Heart right ventricle (tissue), 16 donors: Measurements from ENCODE around the gene TBC1D22A. TPM values are rescaled to one million over a fixed set of nuclear protein-coding genes. Genes with fewer than 3 reads are reported as not detected.

Source experiments
- ATAC-seq, 8 donors: fragments of 200-7000 bp; cut with Tn5 transposase; one replicate each; pipeline ENCODE4 v1.9.1; 2020; ENCODE audit warnings: mild to moderate bottlenecking in 8 of 8, moderate library complexity in 8 of 8, moderate number of reproducible peaks in 1 of 8
- DNase-seq, 2 donors: peaks; one replicate each; pipeline ENCODE4 v3.0.0-alpha.2; 2020
- H3K27ac ChIP-seq, 10 donors: fragments of 200-600 bp; sonication (generic) in 2 of 10; one replicate each; pipeline versions ENCODE4 v1.5.0 to v1.8.0; 2020 to 2022; ENCODE audit warnings: mild to moderate bottlenecking in 3 of 10
- H3K27me3 ChIP-seq, 7 donors: fragments of 200-600 bp; one replicate each; pipeline ENCODE4 v1.8.0; 2021 to 2022; ENCODE audit warnings: mild to moderate bottlenecking in 2 of 7
- H3K36me3 ChIP-seq, 9 donors: fragments of 200-600 bp; sonication (generic) in 1 of 9; one replicate each; pipeline versions ENCODE4 v1.5.0 to v1.8.0; 2020 to 2022; ENCODE audit warnings: mild to moderate bottlenecking in 2 of 9
- H3K4me1 ChIP-seq, 9 donors: fragments of 200-600 bp; sonication (generic) in 1 of 9; one replicate each; pipeline versions ENCODE4 v1.5.0 to v1.8.0; 2020 to 2022; ENCODE audit warnings: mild to moderate bottlenecking in 4 of 9
- H3K4me3 ChIP-seq, 10 donors: fragments of 200-600 bp; sonication (generic) in 2 of 10; one replicate each; pipeline versions ENCODE4 v1.5.0 to v1.8.0; 2020 to 2022; ENCODE audit warnings: mild to moderate bottlenecking in 7 of 10, moderate library complexity in 2 of 10
- H3K9me3 ChIP-seq, 11 donors: fragments of 200-600 bp in 10 of 11; sonication (generic) in 2 of 11; one replicate each; pipeline versions ENCODE4 v1.5.0 to v1.8.0; 2013 to 2022; ENCODE audit warnings: mild to moderate bottlenecking in 2 of 11, control low read depth in 1 of 11, moderate library complexity in 1 of 11
- WGBS, 2 donors: extraction: QIAGEN DNeasy Blood & Tissue Kit; methylation state at CpG; one replicate each; pipeline ENCODE4 v1.1.7; 2013; ENCODE audit warnings: inconsistent platforms in 1 of 2; 5-methylcytosine and 5-hydroxymethylcytosine counted together
- intact Hi-C, 10 donors: fragments of 100-400 bp; cut with DNase I; formaldehyde crosslinking; loops; one replicate each; pipeline versions ENCODE4 v1.11.1 to v1.14.2; 2022
- polyA plus RNA-seq, 2 donors: library from polyadenylated mRNA; stranded (reverse); fragments of 200-250 nt; gene quantifications; one replicate each; pipeline ENCODE4 v1.2.3, GENCODE V29; 2013
- total RNA-seq, 10 donors: library from RNA; stranded (reverse); fragmentation: NEBNext Ultra II Directional in 3 of 10; extraction: Animal tissue kit (Norgen Biotek cat#: 25700) in 3 of 10; gene quantifications; one replicate each; pipeline versions ENCODE4 v1.2.1 to v1.2.4, GENCODE V29; 2021 to 2023
- TF ChIP-seq, protein P1 (sequence below), 9 donors: fragments of 200-600 bp; sonication (generic) in 2 of 9; IDR thresholded peaks; one replicate each; pipeline versions ENCODE4 v1.5.0 to v1.8.0; 2021 to 2022; ENCODE audit warnings: antibody characterized with exemption in 9 of 9, mild to moderate bottlenecking in 5 of 9, moderate library complexity in 1 of 9
- donor health status: Arrhythmogenic right ventricular cardiomyopathy.
- donor health status: ischemic (EF 13 %, LVEDD 7.1; RV severe dilation, severe dysfunction).
- donor health status: healthy with polysubstance abuse.
- donor health status: DM: no; HTN: yes; CAD: no.
- donor health status: DM: no; HTN: no; CAD: no.
- donor health status: ischemic (EF 25% LVEDD 6.9; RV normal size, moderate dysfunction).
- donor health status: ischemic (EF 25% LVEDD 5.7; RV mildly dilated, moderate dysfunction).
- donor health status: healthy.
- donor health status: DM: yes; HTN: yes; CAD: no.
- donor health status: Ischemic cardiomyopathy.
- donor health status: ischemic (EF 35%, LVEDD 5.7; RV mildly dilated, moderate dysfunction).
- donor health status: nonischemic (EF 11% LVEDD 7.7; RV severe dilation, severe dysfunction).
- donor health status: DM: yes; HTN: yes; CAD: no.
- donor health status: PGD.
- donor health status: ischemic (EF 29% LVEDD 5.4; RV normal size, mild dysfunction).
- donor health status: nonischemic (EF 23%, LVEDD 6.1; RV moderate dilation, normal function).

TBC1D22A gene
- total and polyA plus RNA-seq, 12 donors = 7.2 to 27.9 (median 17.9) TPM

DNA sequence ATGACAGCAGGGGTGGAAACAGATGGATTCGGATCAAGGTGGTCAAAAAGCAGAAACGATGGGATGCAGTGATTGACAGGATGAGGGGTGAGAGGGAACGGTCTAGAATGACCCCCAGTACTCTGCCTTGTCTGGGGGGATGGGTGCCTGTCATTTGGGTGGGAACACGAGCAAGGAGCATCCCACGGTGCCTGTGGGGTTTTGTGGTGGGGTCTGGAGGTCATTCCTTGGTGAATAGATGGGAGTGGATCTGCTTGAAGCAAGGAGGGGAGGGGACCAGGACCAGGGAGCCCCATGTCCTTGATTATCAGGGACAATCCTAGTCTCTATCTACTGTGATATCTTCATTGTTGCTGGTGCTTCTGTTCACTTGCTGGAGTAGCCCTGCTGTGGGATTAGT lies 16.3 kb upstream of the TBC1D22A start:
- WGBS, 2 donors = 70 to 75% methylated on average over 5 of the region's 5 CpGs
- H3K36me3 ChIP-seq = no peaks in the 10 kb centered on the region
- H3K27me3 ChIP-seq = no peaks in the 10 kb centered on the region
- H3K4me1 ChIP-seq = peaks cover 4 to 44% (median 31%) of the 10 kb centered on the region in 9 donors
- TF ChIP-seq, protein P1, sequence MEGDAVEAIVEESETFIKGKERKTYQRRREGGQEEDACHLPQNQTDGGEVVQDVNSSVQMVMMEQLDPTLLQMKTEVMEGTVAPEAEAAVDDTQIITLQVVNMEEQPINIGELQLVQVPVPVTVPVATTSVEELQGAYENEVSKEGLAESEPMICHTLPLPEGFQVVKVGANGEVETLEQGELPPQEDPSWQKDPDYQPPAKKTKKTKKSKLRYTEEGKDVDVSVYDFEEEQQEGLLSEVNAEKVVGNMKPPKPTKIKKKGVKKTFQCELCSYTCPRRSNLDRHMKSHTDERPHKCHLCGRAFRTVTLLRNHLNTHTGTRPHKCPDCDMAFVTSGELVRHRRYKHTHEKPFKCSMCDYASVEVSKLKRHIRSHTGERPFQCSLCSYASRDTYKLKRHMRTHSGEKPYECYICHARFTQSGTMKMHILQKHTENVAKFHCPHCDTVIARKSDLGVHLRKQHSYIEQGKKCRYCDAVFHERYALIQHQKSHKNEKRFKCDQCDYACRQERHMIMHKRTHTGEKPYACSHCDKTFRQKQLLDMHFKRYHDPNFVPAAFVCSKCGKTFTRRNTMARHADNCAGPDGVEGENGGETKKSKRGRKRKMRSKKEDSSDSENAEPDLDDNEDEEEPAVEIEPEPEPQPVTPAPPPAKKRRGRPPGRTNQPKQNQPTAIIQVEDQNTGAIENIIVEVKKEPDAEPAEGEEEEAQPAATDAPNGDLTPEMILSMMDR (IDR thresholded peaks at IDR 0.05) = no peak
- intact Hi-C loops = no loop called here
- ATAC-seq (no peak), DNase-seq (no peak)
- no peaks in the 10 kb centered on the region for H3K9me3 ChIP-seq
- H3K4me3 ChIP-seq = no peak overlapping the region
- H3K27ac ChIP-seq = no peak overlapping the region

DNA sequence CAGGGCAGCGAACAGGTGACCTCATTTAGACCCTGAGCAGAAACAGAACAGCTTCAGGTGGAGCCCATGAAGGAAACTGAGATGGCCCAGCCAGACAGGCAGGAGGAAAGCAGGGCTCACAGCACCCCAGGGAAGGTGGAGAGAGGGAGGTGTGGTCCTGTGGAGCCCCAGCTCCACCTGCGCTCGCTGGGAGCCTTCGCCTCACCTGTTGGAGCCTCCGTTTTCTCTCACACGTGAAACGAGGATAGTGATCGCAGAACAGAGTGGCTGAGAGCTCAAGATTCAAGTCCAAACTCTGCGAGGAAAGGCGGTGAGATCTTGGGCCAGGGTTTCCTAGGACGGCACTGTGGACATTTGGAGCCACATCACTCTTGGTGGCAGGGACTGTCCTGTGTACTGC lies 15.8 kb upstream of the TBC1D22A start:
- ATAC-seq (no peak), DNase-seq (no peak)
- no peaks in the 10 kb centered on the region for H3K27me3 ChIP-seq
- TF ChIP-seq, protein P1 (IDR thresholded peaks at IDR 0.05) = no peak
- WGBS, 2 donors = 82 to 85% methylated on average over 11 of the region's 11 CpGs
- H3K4me1 ChIP-seq = peaks cover 4 to 44% (median 33%) of the 10 kb centered on the region in 9 donors
- H3K27ac ChIP-seq = no peak overlapping the region
- H3K4me3 ChIP-seq = no peak overlapping the region
- intact Hi-C loops = no loop called here
- no peaks in the 10 kb centered on the region for H3K36me3 ChIP-seq
- no peaks in the 10 kb centered on the region for H3K9me3 ChIP-seq

GRCh38 chr22:46747646-46748045 lies 14.8 kb upstream of the TBC1D22A start:
- no peak for DNase-seq
- intact Hi-C loops = no loop called here
- peaks cover 4 to 48% (median 40%) of the 10 kb centered on the region in 9 donors for H3K4me1 ChIP-seq
- H3K4me3 ChIP-seq = no peak overlapping the region
- H3K9me3 ChIP-seq = no peaks in the 10 kb centered on the region
- H3K36me3 ChIP-seq = no peaks in the 10 kb centered on the region
- WGBS, 2 donors = 67 to 69% methylated on average over 8 of the region's 8 CpGs
- TF ChIP-seq, protein P1 (IDR thresholded peaks at IDR 0.05) = no peak
- H3K27ac ChIP-seq = no peak overlapping the region
- no peaks in the 10 kb centered on the region for H3K27me3 ChIP-seq
- peak in 1 of 8 donors; percentile 19 for ATAC-seq

DNA sequence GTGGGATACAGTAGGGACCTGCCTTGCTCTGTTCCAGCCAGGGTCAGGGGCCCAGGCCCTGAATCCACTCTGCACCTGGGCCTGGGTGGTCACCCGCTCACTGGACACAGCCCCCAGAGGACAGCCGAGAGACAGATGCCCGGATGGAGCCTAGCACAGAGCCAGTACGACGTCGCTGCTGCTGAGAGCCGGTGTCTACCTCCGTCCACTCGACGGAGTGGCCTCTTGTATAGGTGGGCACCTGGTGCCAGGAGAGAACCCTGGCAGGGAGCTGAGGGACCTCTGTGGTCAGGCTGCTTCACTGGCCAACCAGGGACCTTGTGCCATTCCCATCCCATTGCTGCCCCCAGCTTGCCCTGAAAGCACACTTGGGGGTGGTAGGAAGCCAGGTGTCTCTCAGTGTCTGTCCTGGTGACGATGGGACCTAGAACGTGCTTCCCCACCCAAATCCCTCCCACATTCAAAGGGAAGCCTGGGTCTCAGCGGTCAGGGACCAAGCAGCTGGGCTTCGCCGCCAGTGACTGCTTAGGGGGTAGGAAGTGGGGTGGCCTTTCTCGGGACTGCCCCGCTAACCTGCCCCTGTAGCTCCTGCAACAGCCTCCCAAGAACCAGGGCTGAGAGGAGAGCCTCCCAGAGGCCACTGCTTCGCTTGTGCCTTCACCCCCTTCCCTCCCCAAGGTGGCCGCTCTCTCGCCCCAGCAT lies 14.1 kb upstream of the TBC1D22A start:
- intact Hi-C loops = no loop called here
- no peaks in the 10 kb centered on the region for H3K9me3 ChIP-seq
- H3K27me3 ChIP-seq = no peaks in the 10 kb centered on the region
- peaks cover 10 to 55% (median 45%) of the 10 kb centered on the region in 9 donors for H3K4me1 ChIP-seq
- WGBS, 2 donors = 91 to 92% methylated on average over 19 to 20 of the region's 20 CpGs
- TF ChIP-seq, protein P1 (IDR thresholded peaks at IDR 0.05) = no peak
- no peaks in the 10 kb centered on the region for H3K36me3 ChIP-seq
- no peak overlapping the region for H3K4me3 ChIP-seq
- no peak for ATAC-seq
- peak overlapping the region in 1 of 10 donors; percentile 98 for H3K27ac ChIP-seq
- no peak for DNase-seq
